ENCODE results near the gene SLC6A6.

The SLC6A6 gene

DNA sequence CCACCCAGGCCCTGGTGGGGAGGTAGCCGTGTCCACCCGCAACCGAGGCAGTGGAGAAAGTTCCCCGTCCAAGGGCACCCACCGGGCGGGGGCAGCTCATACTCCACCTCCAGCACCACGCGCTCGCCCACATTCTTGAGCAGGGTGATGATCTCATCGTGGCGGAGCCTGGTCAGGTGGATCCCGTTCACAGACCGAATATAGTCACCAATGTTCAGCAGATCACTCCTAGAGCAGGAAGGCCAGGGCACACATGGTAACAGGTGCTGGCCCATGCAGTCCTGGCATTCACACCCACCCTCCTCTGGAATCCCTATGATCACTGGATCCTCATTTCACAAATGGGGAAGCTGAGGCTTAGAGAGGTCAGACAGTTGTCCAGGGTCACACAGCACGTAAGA is 121.9 kb downstream of the SLC6A6 start:
- no peak for DNase-seq (ENCODE audit: low read depth)

DNA sequence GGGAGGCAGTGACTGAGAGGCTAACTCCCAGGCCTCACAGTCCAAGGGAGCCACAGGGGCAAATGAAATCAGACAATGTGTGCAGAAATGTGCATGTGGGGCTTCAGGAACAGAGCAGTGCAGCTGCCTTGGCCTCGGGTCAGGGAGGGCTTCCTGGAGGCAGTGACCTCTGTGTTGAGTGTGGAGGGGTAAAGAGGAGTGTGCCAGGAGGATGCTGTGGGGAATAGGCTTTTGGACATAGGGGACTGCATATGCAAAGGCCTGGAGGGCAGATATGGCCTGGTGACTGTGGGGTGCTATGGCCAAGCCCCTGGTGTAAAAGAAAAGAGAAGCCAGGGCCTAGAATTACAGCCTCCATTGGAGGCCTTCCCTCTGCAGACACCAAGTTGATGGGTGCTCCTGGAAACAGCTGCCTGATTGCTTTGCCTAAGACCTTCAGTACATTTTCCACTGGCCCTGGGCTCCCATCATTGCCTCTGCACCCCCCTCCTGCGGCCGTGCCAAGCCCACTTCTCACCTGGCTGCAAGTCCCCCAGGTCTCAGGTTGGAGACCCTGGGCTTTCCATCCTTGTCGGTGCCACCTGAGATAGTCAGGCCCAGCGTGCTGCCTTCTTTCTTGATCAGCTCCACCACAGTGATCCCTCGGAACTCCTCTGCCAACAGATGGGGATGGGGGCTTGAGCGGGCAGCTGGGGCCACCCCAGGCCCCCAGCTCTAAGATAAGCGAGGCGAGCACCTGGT is 122.7 kb downstream of the SLC6A6 start:
- no peak for DNase-seq (ENCODE audit: low read depth)

DNA sequence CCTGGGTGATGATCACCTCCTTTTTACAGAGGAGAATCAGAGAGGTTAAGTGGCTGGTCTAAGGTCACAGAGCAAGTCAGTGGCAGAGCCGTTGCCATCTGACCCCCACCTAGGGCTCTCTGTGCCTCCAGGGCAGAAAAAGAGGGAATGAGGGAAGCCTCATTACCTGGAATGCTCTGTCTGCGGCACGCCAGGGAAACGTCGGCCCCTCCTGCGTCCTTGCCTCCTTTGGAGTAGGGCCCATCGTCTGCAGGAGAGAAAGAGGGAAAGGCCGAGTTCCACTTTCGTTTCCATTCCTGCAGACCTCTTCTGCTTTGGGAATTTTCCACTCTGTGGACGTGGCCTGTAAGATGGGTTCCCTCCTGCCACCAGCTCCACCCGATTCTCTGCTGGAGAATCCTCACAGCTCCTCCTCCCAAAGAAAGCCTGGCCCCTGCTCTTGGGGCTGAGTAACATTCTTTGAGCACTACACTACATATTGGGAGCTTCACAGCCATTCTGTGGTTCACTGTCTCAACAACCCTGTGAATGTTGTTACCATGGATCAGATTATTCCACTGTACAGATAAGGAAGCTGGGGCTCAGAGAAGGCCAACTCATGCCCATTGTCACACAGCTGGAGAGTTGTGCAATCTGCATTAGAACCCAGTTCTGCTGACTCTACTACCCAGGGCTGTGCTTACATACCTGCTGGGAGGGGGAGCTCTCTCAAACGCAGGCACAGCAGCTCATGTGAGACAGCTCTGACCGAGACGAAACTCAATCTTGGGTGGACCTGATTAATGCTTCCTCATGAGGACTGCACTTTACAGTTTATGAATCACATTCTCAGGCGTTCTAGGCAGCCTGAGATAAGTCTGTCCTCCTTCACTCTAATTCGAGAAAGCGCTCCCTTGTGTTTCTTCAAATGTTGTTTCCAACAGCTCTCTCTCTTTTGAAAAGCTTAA is 123.6 kb downstream of the SLC6A6 start:
- peak; percentile 82 for DNase-seq (ENCODE audit: low read depth)

DNA sequence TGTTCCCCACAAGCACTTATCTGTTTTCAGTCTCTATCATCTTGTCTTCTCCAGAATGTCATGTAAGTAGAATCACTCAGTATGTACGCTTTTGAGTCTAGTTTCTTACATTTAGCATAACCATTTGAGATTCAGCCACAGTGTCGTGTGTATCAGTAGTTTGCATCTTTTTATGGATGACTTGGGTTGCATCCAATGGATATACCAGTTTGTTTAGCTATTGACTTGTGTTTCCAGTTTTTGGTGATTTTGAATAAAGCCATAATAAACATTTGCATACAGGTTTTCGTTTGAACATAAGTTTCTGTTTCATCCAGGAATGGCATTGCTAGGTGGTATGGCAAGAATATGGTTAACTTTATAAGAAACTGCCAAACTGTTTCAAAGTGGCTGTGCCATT is 125.7 kb downstream of the SLC6A6 start:
- no peak for DNase-seq (ENCODE audit: low read depth)

DNA sequence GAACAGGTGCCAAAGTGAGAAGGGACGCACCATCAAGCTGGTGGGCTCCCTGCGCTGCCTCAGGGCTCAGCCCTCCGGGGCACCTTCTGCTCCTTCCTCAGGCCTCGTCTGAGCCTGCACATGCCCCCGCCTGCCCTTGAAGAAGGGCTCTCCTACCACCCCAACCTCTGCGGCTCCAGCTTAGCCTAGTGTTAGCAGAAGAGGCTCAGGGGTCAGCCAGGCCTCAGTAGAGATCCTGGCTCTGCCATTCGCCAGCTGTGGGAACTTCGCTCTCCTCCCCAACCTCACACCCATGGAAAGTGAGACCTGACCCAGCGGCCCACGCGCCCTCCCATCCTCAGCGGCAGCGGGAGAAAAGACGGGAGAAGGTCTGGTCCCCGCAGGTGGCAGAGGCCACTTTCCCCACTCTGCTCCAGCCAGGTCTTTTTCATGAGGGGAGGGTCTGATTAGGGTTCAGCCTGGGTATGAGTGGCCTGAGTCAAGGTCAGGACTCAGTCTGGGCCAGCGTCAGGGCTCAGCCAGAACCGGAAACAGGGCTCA is 129.5 kb downstream of the SLC6A6 start:
- no peak for DNase-seq (ENCODE audit: low read depth)

DNA sequence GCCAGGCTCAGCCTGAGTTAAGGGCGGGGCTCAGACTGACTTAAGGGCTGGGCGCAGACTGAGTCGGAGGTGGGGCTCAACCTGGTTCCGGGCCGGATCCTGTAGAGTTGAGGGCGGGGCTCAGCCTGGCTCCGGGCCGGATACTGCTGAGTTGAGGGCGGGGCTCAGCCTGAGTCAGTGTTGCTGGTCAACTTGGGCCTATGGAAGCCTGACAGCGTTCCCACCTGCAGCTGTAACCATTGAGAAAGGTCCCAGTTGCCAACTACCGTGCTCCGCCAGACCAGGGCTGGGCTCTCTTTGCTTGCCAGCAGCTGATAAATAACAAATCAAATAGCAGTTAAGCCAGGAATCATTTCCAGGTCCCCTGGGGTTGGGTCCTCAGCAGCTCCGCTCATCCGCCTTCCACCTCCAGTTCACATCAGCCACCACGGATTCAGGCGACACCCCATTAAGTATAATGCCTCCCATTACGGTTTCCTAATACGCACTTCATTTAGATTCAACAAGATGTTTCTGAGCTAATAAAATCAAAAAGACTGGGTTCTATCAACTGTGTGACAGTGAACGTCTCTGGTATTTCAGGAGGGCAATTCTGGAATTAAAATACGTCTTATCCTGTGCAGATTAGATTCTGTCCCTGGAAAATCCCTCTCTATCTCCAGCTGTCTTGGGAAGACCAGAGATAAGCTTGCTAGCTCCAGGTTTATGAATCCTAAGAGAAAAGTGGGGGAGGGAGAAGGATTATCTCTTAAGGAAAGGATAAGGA is 130.5 kb downstream of the SLC6A6 start:
- peak; percentile 6 for DNase-seq (ENCODE audit: low read depth)

DNA sequence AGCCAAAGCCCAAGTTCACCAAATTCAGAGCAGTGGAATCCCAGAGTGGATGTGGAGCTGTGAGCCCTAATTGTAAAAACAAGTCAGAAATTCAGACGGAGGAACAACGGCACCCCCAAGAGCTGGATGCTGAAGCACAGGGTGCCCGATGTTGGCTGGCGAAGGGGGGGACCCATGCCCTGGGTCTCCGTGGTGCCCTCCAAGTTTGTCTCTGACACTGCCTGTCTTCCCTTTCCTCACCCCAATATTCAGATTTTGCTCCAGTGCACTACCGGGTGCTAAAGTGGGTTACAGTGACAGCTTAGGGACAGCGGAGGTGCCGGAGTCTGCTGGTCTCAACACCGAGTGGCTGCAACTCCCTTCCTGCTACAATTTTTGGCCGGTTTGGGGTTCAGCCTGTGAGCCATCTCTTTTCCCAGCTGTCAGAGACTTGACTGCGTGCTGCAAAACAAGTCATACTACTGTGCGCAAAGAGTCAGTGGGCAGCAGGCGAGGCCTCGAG is 131.1 kb downstream of the SLC6A6 start:
- no peak for DNase-seq (ENCODE audit: low read depth)

DNA sequence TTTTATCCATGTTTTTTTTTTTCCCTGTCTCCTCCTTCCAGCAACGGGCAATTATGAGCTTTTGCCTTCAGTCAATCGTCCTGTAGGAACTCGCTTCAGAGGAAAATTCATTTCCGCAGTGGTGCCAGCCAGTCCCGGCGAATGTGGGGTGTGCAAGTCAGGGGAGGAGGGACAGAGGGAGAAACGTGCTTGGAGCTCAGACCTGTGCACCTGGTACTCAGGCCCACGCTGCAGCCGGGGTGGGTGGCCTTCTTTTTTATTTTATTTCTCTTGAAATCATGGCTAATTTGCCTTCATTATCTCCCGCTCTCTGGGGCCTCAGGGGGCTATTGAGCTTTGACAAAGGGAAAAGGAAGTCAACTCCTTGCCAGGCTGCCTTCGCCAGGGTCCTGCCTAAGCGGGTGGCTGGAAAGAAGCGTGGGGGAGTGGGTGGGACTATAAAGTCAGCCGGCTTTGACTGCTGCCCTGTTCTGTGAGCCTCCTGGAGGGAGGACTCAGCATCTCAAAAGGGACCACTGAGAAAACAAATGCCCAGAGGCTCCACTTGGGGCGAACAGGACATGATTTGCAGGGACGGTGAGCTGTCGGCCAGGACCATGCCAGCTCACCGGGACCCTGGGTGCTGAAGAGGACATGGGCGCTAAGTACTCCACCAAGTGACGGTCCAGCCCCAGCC is 132.2 kb downstream of the SLC6A6 start:
- DNase-seq (ENCODE audit: low read depth) = no peak

DNA sequence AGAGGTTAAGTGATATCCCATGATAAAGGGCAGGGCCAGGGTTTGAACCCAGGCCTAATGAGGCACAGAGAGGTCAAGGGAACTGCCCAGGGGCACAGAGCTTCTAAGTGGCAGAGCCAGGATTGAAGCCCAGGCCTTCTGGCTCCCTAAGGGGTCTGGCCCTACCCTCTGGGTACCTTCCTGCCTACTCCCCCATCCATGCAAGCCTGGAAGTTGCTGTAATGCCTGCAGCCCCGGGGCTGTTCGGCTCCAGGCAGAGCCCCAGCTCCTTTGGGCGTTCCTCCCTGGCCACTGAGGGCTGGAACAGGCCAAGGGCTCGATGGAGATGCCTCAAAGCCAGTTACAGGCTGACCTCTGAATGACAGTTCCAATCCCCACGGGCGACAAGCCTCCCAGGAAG is 133.2 kb downstream of the SLC6A6 start:
- DNase-seq (ENCODE audit: low read depth) = no peak

DNA sequence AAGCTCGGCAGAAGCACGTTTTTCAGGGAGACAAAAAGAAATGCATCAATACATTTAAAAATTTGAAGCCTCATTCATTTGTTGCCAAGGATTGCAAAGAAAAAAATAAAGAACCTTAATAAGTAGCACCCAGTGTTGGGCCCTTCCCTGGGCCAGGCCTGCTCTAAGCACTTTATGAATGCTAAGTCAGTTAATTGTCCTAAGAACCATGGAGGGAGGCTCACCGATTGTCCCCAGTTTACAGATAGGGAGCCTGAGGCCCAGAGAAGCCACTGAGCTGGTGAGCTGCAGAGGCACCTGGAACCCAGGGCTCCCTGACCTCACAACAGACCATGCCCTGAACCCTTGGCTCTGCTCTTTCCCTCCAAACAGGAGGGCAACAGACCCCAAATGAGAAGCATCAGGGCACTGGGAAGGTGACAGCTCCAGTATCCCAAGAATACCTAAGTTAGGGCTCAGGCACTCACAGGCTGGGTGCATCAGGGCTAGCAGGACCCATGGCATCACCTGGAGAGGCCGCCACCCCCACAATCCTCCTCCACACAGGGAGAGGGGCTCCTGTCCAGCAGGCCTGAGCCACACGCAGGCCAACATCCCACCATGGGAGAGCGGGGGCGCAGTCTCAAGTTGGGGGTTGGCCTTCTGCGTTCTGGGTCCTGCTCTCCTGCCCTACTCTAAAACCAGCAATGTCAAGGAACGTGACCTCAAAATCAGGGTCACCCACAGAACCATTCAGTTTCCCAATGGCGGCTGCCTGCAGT is 133.8 kb downstream of the SLC6A6 start:
- no peak for DNase-seq (ENCODE audit: low read depth)

DNA sequence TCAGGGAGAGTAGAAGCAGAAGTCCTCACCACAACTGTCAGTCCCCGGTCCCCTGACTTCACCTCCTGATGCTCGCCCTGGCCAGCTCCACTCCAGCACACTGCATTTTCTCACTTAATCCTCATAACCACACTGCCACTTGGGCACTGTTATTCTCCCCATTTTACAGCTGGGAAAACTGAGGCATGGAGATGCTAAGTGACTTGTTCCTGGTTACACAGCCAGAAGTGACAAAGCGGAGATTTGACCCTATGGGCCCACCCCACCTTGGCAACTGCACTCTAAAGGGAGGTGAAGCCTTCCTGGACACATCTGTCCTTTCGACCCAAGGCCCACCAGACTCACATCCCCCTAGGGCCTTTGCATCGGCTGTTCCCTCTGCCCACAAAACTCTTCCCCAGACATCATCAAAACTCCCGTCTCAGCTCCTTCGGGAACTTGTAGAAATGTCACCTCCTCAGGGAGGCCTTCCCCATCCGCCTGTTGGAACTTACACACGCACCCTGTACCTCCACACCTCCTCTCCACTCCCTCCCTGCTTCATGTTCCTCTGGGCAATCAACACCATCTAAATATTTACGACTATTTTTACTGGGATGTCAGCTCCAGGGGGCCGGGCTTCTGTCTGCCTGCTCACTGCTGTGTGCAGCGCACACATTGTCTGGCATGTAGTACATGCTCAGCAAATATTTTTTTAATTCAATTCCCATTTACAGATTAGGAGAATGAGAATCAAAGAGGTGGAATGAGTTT is 134.6 kb downstream of the SLC6A6 start:
- no peak for DNase-seq (ENCODE audit: low read depth)

DNA sequence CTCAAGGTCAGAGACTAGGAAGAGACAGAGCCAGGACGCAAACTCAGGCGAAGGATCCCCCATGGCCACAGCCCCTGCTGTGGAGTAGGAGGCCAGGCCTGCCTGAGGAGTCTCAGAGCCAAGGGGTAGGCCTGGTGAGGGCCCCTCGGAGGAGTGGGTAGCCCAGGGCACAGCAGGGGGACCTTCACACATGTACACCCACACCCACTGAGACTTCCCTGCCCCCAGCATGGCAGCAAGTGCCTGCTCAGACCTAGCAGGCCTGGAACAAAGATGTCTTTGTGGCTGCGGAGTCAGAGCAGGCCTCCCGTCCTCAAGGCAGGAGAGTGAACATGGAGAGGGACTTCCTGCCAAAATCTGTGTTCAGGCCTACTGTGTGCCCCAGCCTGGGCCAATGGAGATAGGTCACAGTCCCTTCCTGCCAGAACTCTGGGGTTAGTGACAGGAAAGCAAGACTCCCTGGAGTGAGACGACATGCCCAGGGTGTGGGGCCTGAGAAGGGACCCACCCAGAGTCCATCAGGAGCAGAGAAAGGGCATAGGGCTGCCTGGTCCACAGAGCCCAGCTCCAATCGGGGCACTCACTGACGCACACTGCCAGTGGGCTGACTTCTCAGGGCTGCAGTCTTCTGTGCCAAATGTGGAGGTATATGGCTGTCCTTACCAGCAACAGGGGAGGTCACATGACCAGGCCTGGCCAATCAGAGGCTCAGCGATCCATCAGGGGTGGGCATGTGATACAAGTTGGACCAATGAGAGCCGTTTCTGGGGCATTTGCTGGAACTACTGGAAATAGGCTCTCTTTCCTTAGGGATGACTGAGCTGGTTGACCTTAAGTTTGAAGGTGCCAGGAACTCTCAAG is 135.4 kb downstream of the SLC6A6 start:
- DNase-seq (ENCODE audit: low read depth) = peak; percentile 9

DNA sequence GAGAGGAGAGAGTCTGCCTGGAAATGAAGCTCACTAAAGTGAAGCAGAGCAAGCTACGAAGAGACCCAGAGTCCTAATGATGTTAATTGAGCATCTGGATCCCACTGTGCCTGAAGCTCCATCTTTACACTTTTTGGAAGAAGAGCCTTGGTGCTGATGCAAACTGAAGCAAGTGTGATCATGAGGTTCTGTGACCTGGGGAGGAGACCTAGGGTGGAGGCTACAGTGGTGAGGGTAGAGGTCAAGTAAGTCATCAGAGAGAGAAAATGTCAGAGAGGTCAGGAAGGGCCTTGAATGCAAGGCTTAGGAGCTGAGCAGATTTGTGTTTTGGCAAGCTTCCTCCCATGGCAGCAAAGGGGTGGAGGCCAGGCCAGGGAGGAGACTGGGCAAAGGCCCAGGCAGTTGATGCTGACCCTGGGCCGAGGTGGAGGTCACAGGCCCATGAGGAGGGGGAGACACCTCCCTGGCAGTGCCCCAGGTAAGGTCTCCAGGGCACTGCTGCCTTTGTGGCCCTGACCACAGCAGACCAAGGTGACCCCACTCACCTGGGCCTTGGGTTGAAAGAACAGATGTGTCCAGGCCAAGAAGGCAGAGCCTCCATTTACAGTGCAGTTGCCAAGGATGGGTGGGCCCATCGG is 136.2 kb downstream of the SLC6A6 start:
- DNase-seq (ENCODE audit: low read depth) = no peak
